HCT116 (cell line): ENCODE data around the gene RALGAPA1.

Experiments used
- EZH2 ChIP-seq: fragments of 200-600 bp; sonication (generic); IDR thresholded peaks from 2 replicates; pipeline ENCODE4 v1.6.1; 2017; ENCODE audit warnings: antibody characterized with exemption, mixed run types
- JUND ChIP-seq: IDR thresholded peaks from 2 replicates; pipeline ENCODE4 v1.6.1; 2012
- POLR2AphosphoS5 ChIP-seq: IDR thresholded peaks from 2 replicates; pipeline ENCODE4 v1.6.1; 2011; ENCODE audit warnings: mild to moderate bottlenecking, low read depth, low read length, moderate library complexity
- RAD21 ChIP-seq: IDR thresholded peaks from 2 replicates; pipeline ENCODE4 v1.6.1; 2012; ENCODE audit warnings: low read depth, mild to moderate bottlenecking
- SP1 ChIP-seq: IDR thresholded peaks from 2 replicates; pipeline ENCODE4 v1.6.1; 2012; ENCODE audit warnings: low read depth
- TF ChIP-seq, protein P1 (sequence below), 3 experiments: fragments of 200-600 bp in 1 of 3; sonication (generic) in 1 of 3; IDR thresholded peaks in 2 of 3; conservative IDR thresholded peaks in 1 of 3; 2 replicates each; pipeline ENCODE4 v1.5.1; 2012 to 2017; ENCODE audit warnings: low read depth in 2 of 3, low read length in 2 of 3, antibody characterized with exemption in 1 of 3, borderline replicate concordance in 1 of 3, control low read depth in 1 of 3, mild to moderate bottlenecking in 1 of 3, mixed read lengths in 1 of 3, mixed run types in 1 of 3, moderate library complexity in 1 of 3; ENCODE audit not compliant: insufficient read depth in 1 of 3

DNA sequence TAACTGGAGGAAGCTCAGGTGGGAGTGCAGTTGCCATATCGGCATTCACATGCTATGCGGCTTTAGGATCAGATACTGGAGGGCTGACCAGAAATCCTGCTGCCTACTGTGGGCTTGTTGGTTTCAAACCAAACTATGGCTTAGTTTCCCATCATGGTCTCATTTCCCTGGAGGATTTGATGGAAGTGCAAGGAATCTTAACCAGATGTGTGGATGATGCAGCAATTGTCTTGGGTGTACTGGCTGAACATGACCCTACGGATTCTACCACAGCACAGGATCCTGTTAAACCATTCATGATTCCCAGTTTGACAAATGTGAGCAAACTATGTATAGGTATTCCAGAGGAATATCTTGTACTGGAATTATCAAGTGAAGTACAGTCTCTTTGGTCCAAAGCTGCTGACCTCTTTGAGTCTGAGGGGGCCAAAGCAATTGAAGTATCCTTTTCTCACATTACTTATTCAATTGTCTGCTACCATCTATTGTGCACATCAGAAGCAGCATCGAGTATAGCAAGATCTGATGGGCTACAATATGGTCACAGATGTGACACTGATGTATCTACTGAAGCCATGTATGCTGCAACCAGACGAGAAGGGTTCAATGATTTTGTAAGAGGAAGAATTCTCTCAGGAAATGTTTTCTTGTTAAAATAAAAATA, 42.9 kb downstream of the RALGAPA1 start:
- TF ChIP-seq JUND, result no peak
- TF ChIP-seq EZH2, result no peak
- TF ChIP-seq, protein P1, sequence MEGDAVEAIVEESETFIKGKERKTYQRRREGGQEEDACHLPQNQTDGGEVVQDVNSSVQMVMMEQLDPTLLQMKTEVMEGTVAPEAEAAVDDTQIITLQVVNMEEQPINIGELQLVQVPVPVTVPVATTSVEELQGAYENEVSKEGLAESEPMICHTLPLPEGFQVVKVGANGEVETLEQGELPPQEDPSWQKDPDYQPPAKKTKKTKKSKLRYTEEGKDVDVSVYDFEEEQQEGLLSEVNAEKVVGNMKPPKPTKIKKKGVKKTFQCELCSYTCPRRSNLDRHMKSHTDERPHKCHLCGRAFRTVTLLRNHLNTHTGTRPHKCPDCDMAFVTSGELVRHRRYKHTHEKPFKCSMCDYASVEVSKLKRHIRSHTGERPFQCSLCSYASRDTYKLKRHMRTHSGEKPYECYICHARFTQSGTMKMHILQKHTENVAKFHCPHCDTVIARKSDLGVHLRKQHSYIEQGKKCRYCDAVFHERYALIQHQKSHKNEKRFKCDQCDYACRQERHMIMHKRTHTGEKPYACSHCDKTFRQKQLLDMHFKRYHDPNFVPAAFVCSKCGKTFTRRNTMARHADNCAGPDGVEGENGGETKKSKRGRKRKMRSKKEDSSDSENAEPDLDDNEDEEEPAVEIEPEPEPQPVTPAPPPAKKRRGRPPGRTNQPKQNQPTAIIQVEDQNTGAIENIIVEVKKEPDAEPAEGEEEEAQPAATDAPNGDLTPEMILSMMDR (IDR thresholded peaks at IDR 0.05 in 2 of 3, conservative IDR thresholded peaks at IDR 0.05 in 1 of 3; ENCODE audit: borderline replicate concordance in 1 of 3, insufficient read depth in 1 of 3, low read depth in 2 of 3, low read length in 2 of 3), result no peak
- TF ChIP-seq SP1, result no peak
- no peak for TF ChIP-seq RAD21
- no peak for TF ChIP-seq POLR2AphosphoS5
